GM18505 (cell line): ENCODE measurements around the gene SLC30A9.
A peak's percentile ranks its signal among the peaks of the same experiment; 100 is the strongest.

Source experiments
- ATAC-seq: cut with Tn5 transposase; IDR thresholded peaks from one replicate; pipeline ENCODE4 v1.9.1; 2021; ENCODE audit not compliant: unreplicated experiment
- POLR2A ChIP-seq: IDR thresholded peaks from 4 replicates; pipeline ENCODE4 v1.6.1; 2011; ENCODE audit warnings: borderline replicate concordance; ENCODE audit not compliant: insufficient read depth, insufficient read length; ENCODE audit errors: extremely low read depth

SLC30A9 gene

GRCh38 chr4:41990365-41991111 lies at the start of gene SLC30A9:
SLC30A9 (plus strand) TSS chr4:41990530; CDS start chr4:41990652, 122 bp downstream.
- TF ChIP-seq POLR2A = peak; percentile 96
- peak; percentile 98 for ATAC-seq

GRCh38 chr4:41940834-41941233 lies 49.5 kb upstream of the SLC30A9 start:
- no peak for ATAC-seq
- TF ChIP-seq POLR2A = no peak

- ATAC-seq = no peak
- no peak for TF ChIP-seq POLR2A
Measured at GRCh38 chr4:41943506-41943905, 46.8 kb upstream of the SLC30A9 start.

- no peak for ATAC-seq
- no peak for TF ChIP-seq POLR2A
Measured at GRCh38 chr4:41944089-41944488, 46.2 kb upstream of the SLC30A9 start.

DNA sequence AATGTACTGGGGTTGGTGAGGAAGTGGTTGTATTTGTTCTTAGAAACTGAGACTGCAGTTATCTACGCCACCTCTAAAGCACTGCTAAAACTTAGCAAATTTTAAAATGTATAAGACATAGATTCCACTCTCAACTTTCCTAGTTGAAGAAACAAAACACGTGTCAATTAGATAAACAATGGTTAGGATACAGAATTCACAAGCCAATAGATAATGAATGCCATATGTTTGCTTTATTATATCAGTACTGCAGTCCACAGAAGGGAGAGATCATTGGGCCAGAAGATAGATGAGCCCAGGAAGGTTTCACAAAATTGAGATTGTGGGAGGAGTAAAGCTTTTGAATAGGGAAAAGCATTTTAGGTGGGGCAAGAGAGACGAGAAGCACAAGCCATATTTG lies 40.8 kb upstream of the SLC30A9 start:
- TF ChIP-seq POLR2A = no peak
- no peak for ATAC-seq

GRCh38 chr4:41957634-41958033 lies 32.7 kb upstream of the SLC30A9 start:
- TF ChIP-seq POLR2A = no peak
- ATAC-seq = peak; percentile 68

DNA sequence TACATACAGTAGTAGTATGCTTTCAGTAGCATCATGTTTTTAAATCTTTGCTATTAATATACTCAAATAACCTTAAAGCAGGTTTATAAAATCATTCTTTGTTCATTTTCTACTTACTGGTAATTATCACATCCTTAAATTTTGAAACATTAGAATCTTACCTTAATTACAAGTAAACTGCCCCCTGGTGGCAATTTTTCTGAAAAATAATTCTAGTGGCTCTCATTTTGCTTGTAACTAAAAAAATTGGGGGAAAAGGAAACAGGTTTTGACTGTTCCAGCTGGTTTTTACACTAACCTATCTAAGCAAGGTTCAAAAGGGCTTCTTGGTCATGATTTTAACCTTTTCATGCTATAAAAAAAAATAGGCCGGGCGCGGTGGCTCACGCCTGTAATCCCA lies 27.2 kb upstream of the SLC30A9 start:
- TF ChIP-seq POLR2A = no peak
- ATAC-seq = no peak

GRCh38 chr4:41964401-41964800 lies 25.9 kb upstream of the SLC30A9 start:
- TF ChIP-seq POLR2A = no peak
- ATAC-seq = no peak

DNA sequence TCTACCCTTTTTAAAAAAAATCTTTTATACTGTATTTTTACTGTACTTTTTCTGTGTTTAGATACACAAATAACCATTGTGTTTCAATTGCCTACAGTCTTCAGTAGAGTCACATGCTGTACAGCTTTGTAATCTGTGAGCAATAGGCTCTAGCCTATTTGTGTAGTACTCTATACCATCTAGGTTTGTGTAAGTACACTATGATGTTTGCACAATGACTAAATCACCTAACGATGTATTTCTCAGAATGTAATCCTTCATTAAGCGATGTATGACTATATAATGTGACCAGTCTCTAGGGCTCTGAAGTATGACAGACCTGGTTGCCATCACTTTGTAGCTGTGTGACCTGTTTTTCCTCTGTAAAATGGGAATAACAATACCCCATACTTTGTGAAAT lies 22.9 kb upstream of the SLC30A9 start:
- TF ChIP-seq POLR2A = no peak
- no peak for ATAC-seq

- no peak for ATAC-seq
- TF ChIP-seq POLR2A = no peak
Measured at GRCh38 chr4:41969671-41970070, 20.7 kb upstream of the SLC30A9 start.

GRCh38 chr4:41975341-41975740 lies 15.0 kb upstream of the SLC30A9 start:
- no peak for TF ChIP-seq POLR2A
- no peak for ATAC-seq

DNA sequence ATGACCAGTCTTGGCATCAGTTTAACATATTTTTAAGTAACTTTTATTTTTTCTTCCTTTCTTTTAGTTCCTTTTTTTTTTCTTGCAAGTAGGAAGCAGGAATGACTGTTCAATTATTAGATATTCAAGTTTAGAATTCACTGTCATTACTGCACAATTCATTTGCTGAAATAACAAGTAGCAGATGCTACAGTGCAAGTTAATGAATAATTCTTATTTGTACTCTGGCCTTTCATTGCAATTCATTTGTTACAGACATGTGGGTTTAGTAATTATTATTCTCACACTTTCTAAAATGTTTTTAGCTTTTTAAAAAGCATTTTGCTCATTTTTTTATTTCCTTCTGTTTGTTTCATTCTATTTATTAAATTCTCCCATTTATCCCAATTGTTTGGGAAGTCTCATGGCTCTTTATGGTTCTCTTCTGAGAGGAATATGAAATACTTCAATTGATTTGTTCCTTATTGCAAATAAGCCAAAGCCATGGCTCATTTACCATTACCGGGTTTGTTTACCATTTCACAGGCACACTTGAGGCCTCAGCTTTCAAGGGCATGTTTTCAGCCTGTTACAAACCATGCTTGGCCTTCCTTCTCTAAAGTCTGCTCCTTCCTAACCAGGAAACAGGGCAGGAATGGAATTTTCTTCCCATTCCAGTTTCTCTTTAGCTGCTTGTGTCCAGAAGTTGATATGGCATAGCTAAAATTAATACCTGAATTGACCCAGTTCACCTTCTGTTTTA lies 13.4 kb upstream of the SLC30A9 start:
- no peak for ATAC-seq
- no peak for TF ChIP-seq POLR2A

DNA sequence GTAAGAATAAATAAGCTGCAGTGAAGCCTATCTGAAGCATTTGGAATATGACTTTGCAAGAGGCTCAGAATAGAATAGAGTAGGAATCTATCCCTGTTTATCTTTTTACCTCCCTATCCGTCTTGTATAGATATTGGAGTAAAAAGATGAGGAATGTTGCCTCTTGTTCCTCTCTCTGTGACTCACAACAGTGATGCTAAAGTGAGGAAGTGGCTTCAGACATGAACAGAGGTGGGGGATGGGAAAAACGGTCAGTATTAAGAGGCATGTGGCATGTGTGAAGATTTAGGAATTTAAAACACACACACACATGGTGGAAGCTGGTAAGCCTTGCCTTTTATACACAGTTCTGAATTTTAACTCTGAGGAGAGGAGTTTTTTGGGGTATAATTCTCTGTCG lies 12.6 kb upstream of the SLC30A9 start:
- TF ChIP-seq POLR2A = no peak
- ATAC-seq = no peak

DNA sequence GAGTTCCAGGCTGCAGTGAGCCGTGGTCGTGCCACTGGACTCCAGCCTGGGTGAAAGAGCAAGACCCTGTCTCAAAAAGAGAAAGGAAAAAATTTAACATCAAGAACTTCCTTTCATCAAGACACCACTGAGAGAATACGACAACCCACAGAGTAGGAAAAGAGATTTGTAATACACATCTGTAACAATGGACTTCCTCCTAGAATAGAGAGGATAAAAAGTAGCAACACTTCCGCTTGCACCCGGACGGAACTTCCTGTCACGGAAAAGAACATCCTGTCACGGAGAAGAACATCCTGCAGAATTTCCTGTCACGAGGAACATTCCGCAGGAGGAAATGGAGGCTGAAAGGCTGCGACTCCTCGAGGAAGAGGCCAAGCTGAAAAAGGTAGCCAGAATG lies 8.9 kb upstream of the SLC30A9 start, which contains the start of gene DCAF4L1:
Gene DCAF4L1 (plus strand): TSS at position 301 of the 400 bp plus-strand sequence. CDS start 37 bp downstream, at position 338.
- TF ChIP-seq POLR2A = no peak
- ATAC-seq = no peak
